HEK293 (cell line): Measurements from ENCODE around the gene SULF2.

Experiments used
- ZBTB49 ChIP-seq: fragments of 450-650 bp; formaldehyde crosslinking; IDR thresholded peaks from 2 replicates; pipeline ENCODE4 v1.5.1; 2016; ENCODE audit warnings: missing biosample characterization, missing genetic modification characterization, low read depth
- ZNF362 ChIP-seq: fragments of 450-650 bp; formaldehyde crosslinking; IDR thresholded peaks from 2 replicates; pipeline ENCODE4 v1.5.1; 2016; ENCODE audit warnings: missing biosample characterization, missing genetic modification characterization

- TF ChIP-seq ZNF362, result no peak
- no peak for TF ChIP-seq ZBTB49
Observed at GRCh38 chr20:47670913-47671312, 114.4 kb downstream of the SULF2 start.
